Mesodermal cell (in vitro differentiated cells): Measurements from ENCODE around the gene ZNF48. TPM values are rescaled to one million over a fixed set of nuclear protein-coding genes. Genes with fewer than 3 reads are reported as not detected.

Source experiments
- H3K27ac ChIP-seq: 2 replicates; pipeline ENCODE4 v1.7.0; 2013; ENCODE audit warnings: mild to moderate bottlenecking, low read depth, low read length, moderate library complexity; ENCODE audit not compliant: severe bottlenecking
- H3K36me3 ChIP-seq: 2 replicates; pipeline ENCODE4 v1.7.1; 2013; ENCODE audit warnings: mild to moderate bottlenecking, low read length, moderate library complexity; ENCODE audit not compliant: control insufficient read depth, insufficient read depth
- H3K4me1 ChIP-seq: one replicate; pipeline ENCODE4 v1.7.1; 2013; ENCODE audit warnings: mild to moderate bottlenecking, low read length; ENCODE audit not compliant: insufficient read depth, control insufficient read depth, poor library complexity, severe bottlenecking
- H3K4me3 ChIP-seq: 2 replicates; pipeline ENCODE4 v1.7.0; 2013; ENCODE audit warnings: low read length, control low read depth, mild to moderate bottlenecking; ENCODE audit not compliant: insufficient read depth, poor library complexity, severe bottlenecking; ENCODE audit errors: extremely low read depth
- H3K9me3 ChIP-seq: 2 replicates; pipeline ENCODE4 v1.7.1; 2013; ENCODE audit warnings: mild to moderate bottlenecking, low read length, moderate library complexity; ENCODE audit not compliant: control insufficient read depth
- WGBS, 2 experiments: methylation state at CpG; one replicate each; pipeline ENCODE4 v1.1.5; 2013; ENCODE audit warnings: missing lambda C conversion rate in 2 of 2; ENCODE audit not compliant: insufficient coverage in 2 of 2; 5-methylcytosine and 5-hydroxymethylcytosine counted together
- polyA plus RNA-seq, 2 experiments: library from polyadenylated mRNA; stranded (reverse); fragments of 50-300 nt; gene quantifications; one replicate each; pipeline ENCODE4 v1.2.3, GENCODE V29; 2013

The ZNF48 gene
- 18.9 TPM for polyA plus RNA-seq (2013, experiment 1 of 2)
- 14.7 TPM for polyA plus RNA-seq (2013, experiment 2 of 2)

GRCh38 chr16:30395155-30395991, at the start of gene ZNF48:
Gene ZNF48, plus strand, starts transcription at chr16:30395420. Its CDS starts 375 bp downstream, at chr16:30395795.
- peaks cover 25% of the 10 kb centered on the region for H3K36me3 ChIP-seq
- H3K27ac ChIP-seq: peak within 1 kb of the TSS; percentile 99
- no peaks in the 10 kb centered on the region for H3K9me3 ChIP-seq
- WGBS, 2 experiments: 0 to 1% methylated on average over 70 to 71 of the region's 103 CpGs
- peak within 1 kb of the TSS; percentile 74 for H3K4me3 ChIP-seq
- peaks cover 44% of the 10 kb centered on the region for H3K4me1 ChIP-seq

GRCh38 chr16:30346286-30346685, 48.9 kb upstream of the ZNF48 start:
- Histone ChIP-seq H3K4me1 (no peaks in the 10 kb centered on the region), H3K27ac (no peak overlapping the region), H3K36me3 (peaks cover 21% of the 10 kb centered on the region), H3K9me3 (no peaks in the 10 kb centered on the region), H3K4me3 (no peak overlapping the region)
- 93 to 96% methylated on average over 3 of the region's 3 CpGs for WGBS, 2 experiments

GRCh38 chr16:30348113-30348512, 47.1 kb upstream of the ZNF48 start:
- H3K9me3 ChIP-seq: no peaks in the 10 kb centered on the region
- no peaks in the 10 kb centered on the region for H3K4me1 ChIP-seq
- H3K27ac ChIP-seq: no peak overlapping the region
- 94 to 99% methylated on average over 7 to 8 of the region's 8 CpGs for WGBS, 2 experiments
- H3K36me3 ChIP-seq: peaks cover 39% of the 10 kb centered on the region
- H3K4me3 ChIP-seq: no peak overlapping the region

- WGBS, 2 experiments: 97 to 100% methylated on average over 2 to 3 of the region's 7 CpGs
- no peaks in the 10 kb centered on the region for H3K9me3 ChIP-seq
- no peaks in the 10 kb centered on the region for H3K4me1 ChIP-seq
- no peak overlapping the region for H3K4me3 ChIP-seq
- H3K27ac ChIP-seq: no peak overlapping the region
- H3K36me3 ChIP-seq: peaks cover 47% of the 10 kb centered on the region
These were observed 46.3 kb upstream of the ZNF48 start for GRCh38 chr16:30348929-30349328.

- no peaks in the 10 kb centered on the region for H3K4me1 ChIP-seq
- 100% methylated on average over 2 of the region's 3 CpGs for WGBS, 2 experiments
- H3K36me3 ChIP-seq: peaks cover 50% of the 10 kb centered on the region
- H3K4me3 ChIP-seq: no peak overlapping the region
- no peak overlapping the region for H3K27ac ChIP-seq
- no peaks in the 10 kb centered on the region for H3K9me3 ChIP-seq
These were observed 45.5 kb upstream of the ZNF48 start for GRCh38 chr16:30349675-30350074.

GRCh38 chr16:30350134-30350871, 44.9 kb upstream of the ZNF48 start:
- Histone ChIP-seq H3K4me1 (no peaks in the 10 kb centered on the region), H3K36me3 (peaks cover 50% of the 10 kb centered on the region), H3K4me3 (no peak overlapping the region), H3K9me3 (no peaks in the 10 kb centered on the region), H3K27ac (no peak overlapping the region)
- 92 to 93% methylated on average over 1 to 3 of the region's 3 CpGs for WGBS, 2 experiments

- Histone ChIP-seq H3K4me1 (peaks cover 6% of the 10 kb centered on the region), H3K36me3 (peaks cover 50% of the 10 kb centered on the region), H3K9me3 (no peaks in the 10 kb centered on the region), H3K4me3 (no peak overlapping the region), H3K27ac (no peak overlapping the region)
- 95 to 98% methylated on average over 15 of the region's 15 CpGs for WGBS, 2 experiments
These were observed 44.2 kb upstream of the ZNF48 start for GRCh38 chr16:30351001-30351441.

- peaks cover 56% of the 10 kb centered on the region for H3K36me3 ChIP-seq
- H3K4me1 ChIP-seq: peaks cover 13% of the 10 kb centered on the region
- 95 to 98% methylated on average over 10 to 11 of the region's 11 CpGs for WGBS, 2 experiments
- H3K4me3 ChIP-seq: no peak overlapping the region
- H3K27ac ChIP-seq: no peak overlapping the region
- no peaks in the 10 kb centered on the region for H3K9me3 ChIP-seq
These were observed 43.4 kb upstream of the ZNF48 start for GRCh38 chr16:30351586-30352419.

GRCh38 chr16:30352488-30353401, 42.5 kb upstream of the ZNF48 start:
- H3K4me1 ChIP-seq: peaks cover 13% of the 10 kb centered on the region

More at GRCh38 chr16:30352488-30353401, 42.5 kb upstream of the ZNF48 start:
- Histone ChIP-seq H3K4me3 (no peak overlapping the region), H3K27ac (no peak overlapping the region), H3K36me3 (peaks cover 65% of the 10 kb centered on the region), H3K9me3 (no peaks in the 10 kb centered on the region)
- 95% methylated on average over 7 to 11 of the region's 14 CpGs for WGBS, 2 experiments
